ENCODE results near the gene TLE6. TPM values are rescaled to one million over a fixed set of nuclear protein-coding genes. Genes with fewer than 3 reads are reported as not detected.
"Not testable (repeated sequence)": the region's sequence is repeated elsewhere in the genome, so short reads cannot be mapped to it uniquely, and the experiment has no call there.

TLE6 gene
- total RNA-seq, 1 experiment from 2014 or later = 3.2 TPM

- no peak for DNase-seq (ENCODE audit: low read depth, low spot score)
- in situ Hi-C loops (cut with HindIII; ENCODE audit: low pct_unique_long_range_greater_than_20kb, low sequenced_read_pairs) = no loop called here
Observed at GRCh38 chr19:3034656-3035541, 57.5 kb downstream of the TLE6 start.

- in situ Hi-C loops (cut with HindIII; ENCODE audit: low pct_unique_long_range_greater_than_20kb, low sequenced_read_pairs) = no loop called here
- peak; percentile 99 for DNase-seq (ENCODE audit: low read depth, low spot score)
Observed at GRCh38 chr19:3035542-3036118, 58.3 kb downstream of the TLE6 start.

DNA sequence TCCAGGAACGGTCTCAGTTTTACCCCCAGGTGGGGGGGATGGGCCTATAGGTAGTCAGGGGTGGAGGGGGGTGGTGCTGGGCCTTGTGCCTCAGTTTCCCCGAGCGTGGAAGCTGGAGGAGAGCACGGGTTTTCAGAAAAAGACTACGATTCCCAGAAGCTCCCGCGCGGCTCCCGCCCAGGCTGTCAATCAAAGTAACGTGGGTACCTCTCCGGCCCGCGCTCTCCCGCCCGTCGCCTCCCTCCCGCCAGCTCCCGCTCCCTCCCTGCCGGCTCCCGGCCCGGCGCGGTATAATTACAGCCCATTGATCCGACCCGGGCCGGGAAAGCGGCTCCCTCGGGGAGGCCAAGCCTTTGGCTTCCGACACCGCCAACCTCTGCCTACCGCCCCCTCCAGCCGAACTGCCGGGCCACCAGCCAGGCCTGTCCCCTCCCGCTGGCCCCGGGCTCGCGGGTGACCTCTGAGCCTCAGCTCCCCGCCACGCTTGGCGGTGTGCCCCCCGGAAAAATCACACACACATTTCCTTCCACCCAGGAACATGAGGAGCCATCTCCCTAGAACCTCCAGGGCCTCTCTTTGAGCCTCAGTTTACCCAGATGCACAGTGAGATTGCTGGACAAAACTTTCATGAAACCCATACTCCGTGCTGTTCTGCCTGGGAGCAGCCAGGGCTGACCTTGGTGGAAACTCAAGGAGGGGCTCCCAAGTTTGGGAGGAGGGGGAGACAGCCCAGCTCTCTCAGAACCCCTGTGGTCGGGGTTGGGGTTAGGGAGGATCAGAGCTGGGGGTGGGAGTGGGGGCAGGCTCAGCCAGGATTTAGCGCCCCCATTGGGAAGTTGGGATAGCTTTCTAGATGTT is 59.0 kb downstream of the TLE6 start:
- in situ Hi-C loops (cut with HindIII; ENCODE audit: low pct_unique_long_range_greater_than_20kb, low sequenced_read_pairs) = no loop called here

DNA sequence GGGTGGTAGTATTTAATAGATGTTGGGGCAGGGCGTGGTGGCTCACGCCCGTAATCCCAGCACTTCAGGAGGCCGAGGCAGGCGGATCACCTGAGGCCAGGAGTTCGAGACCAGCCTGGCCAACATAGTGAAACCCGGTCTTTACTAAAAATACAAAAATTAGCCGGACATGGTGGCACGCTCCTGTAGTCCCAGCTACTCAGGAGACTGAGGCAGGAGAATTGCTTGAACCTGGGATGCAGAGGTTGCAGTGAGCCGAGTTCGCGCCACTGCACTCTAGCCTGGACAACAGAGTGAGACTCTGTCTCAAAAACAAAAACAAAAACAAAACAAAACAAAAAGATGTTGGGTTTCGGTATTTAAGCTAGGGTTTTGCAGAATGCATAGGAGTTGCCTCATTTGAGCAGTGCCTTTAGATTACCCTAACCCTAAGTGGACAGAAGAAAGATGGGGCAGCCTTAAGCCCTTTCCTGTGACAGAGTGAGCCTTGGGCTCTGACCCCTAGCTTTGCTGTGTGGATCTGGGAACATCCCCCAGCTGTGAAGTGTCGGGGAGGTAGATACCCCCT is 59.7 kb downstream of the TLE6 start:
- DNase-seq (ENCODE audit: low read depth, low spot score); in situ Hi-C loops (cut with HindIII; ENCODE audit: low pct_unique_long_range_greater_than_20kb, low sequenced_read_pairs): not testable (repeated sequence)

More for the DNA sequence above, 59.0 kb downstream of the TLE6 start:
- peak; percentile 89 for DNase-seq (ENCODE audit: low read depth, low spot score)

DNA sequence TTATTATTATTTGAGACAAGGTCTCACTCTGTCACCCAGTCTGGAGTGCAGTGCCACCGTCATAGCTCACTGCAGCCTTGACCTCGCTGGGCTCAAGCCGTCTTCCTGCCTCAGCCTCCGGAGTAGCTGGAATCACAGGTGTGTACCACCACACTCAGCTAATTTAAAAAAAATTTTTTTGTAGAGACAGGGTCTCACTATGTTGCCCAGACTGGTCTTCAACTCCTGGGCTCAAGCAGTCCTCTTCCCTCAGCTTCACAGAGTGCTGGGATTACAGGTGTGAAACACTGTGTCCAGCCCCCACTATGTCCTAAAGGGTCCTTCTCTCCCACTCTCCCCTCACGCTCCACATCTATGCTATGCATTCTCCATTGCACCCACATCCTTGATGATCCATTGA is 60.9 kb downstream of the TLE6 start:
- DNase-seq (ENCODE audit: low read depth, low spot score) = no peak
- in situ Hi-C loops (cut with HindIII; ENCODE audit: low pct_unique_long_range_greater_than_20kb, low sequenced_read_pairs) = no loop called here

DNA sequence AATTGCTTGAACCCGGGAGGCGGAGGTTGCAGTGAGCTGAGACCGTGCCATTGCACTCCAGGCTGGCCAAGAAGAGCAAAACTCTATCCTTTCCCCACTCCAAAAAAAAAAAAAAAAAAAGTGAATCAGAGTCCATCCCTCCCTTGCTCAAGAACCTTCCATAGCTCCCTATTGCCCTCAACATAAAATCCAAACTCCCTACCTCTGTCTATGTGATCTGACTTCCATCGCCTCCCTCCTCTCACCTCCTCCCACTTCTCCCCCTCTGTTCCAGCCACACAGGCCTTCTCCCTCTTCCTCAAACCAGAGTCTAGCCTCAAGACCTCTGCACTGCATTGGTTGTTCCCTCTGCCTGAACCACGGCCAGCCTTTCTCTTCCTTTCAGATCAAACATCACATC is 61.8 kb downstream of the TLE6 start:
- no peak for DNase-seq (ENCODE audit: low read depth, low spot score)
- in situ Hi-C loops (cut with HindIII; ENCODE audit: low pct_unique_long_range_greater_than_20kb, low sequenced_read_pairs) = no loop called here

DNA sequence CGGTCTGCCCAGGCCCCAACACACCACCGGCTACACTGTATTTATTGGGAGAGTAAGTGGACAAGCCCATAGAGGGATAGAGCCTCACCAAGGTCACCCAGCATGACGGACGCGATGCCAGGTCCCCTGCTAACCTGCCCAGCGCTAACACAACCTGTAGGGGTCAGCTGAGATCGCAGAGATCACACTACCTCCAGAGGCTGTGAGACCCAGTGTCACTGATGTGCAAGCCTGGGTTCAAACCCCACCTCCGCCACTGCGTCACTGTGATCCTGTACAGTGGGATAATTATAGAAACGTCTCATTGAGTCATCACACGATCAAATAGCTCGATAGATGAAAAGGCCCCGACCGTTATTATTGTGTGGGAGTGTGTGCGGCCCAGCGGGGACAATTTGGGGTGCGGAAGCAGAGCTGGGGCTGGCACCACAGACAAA is 62.3 kb downstream of the TLE6 start:
- no peak for DNase-seq (ENCODE audit: low read depth, low spot score)
- in situ Hi-C loops (cut with HindIII; ENCODE audit: low pct_unique_long_range_greater_than_20kb, low sequenced_read_pairs) = no loop called here

GRCh38 chr19:3041327-3041726 is 64.0 kb downstream of the TLE6 start:
- in situ Hi-C loops (cut with HindIII; ENCODE audit: low pct_unique_long_range_greater_than_20kb, low sequenced_read_pairs) = no loop called here
- no peak for DNase-seq (ENCODE audit: low read depth, low spot score)

- no peak for DNase-seq (ENCODE audit: low read depth, low spot score)
- in situ Hi-C loops (cut with HindIII; ENCODE audit: low pct_unique_long_range_greater_than_20kb, low sequenced_read_pairs) = no loop called here
Observed at GRCh38 chr19:3041761-3042620, 64.6 kb downstream of the TLE6 start.

DNA sequence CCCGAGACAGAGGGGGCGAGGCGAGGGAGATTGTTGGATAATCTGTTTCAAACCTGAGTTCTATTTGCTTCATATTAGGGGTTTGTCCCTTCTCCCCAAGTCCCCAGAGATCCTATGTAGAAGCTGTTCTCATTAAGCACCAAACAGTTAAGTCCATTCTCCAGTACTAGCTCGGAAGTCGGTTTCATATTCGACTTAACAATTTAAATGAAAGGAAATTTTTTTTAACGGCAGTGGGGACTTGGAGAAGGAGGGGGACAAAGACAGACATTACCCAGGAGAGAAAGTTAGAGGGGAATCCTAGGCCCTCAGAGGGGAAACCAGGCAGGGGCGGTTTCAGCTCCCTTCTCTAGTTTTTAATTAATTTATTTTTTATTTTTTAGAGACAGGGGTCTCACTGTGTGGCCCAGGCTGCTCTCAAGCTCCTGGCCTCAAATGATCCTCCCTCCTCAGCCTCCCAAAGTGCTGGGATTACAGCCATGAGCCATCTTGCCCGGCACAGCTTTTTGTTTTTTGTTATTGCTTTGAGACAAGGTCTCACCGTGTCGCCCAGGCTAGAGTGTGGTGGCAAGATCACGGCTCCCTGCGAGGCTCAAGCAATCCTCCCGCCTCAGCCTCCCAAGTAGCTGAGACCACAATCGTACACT is 65.4 kb downstream of the TLE6 start:
- DNase-seq (ENCODE audit: low read depth, low spot score) = no peak
- in situ Hi-C loops (cut with HindIII; ENCODE audit: low pct_unique_long_range_greater_than_20kb, low sequenced_read_pairs) = no loop called here

Other genes with a start within 250 kb of the TLE6 start
- 42.1 and 48.6 TPM in 2 replicates for gene SLC39A3, start 237.5 kb upstream of the TLE6 start, total RNA-seq (2014; rRNA removed; shearing (Covaris generic))
- 35.1 and 44.2 TPM in 2 replicates for gene SGTA, start 194.3 kb upstream of the TLE6 start, total RNA-seq (2014; rRNA removed; shearing (Covaris generic))
- gene THOP1, start 192.1 kb upstream of the TLE6 start, total RNA-seq (2014; rRNA removed; shearing (Covaris generic)) = 124 and 131 TPM in 2 replicates
- 0.92 and 1.9 TPM in 2 replicates for gene ZNF554, start 157.7 kb upstream of the TLE6 start, total RNA-seq (2014; rRNA removed; shearing (Covaris generic))
- gene ZNF555, start 136.1 kb upstream of the TLE6 start, total RNA-seq (2014; rRNA removed; shearing (Covaris generic)) = 4.5 and 4.9 TPM in 2 replicates
- gene ZNF556, start 110.2 kb upstream of the TLE6 start, total RNA-seq (2014; rRNA removed; shearing (Covaris generic)) = 0.05 TPM in 1 of 2 replicates, not detected in the other
- gene ZNF57, start 76.6 kb upstream of the TLE6 start, total RNA-seq (2014; rRNA removed; shearing (Covaris generic)) = 4.1 and 6.6 TPM in 2 replicates
- 2.3 and 3.5 TPM in 2 replicates for gene ZNF77, start 32.6 kb upstream of the TLE6 start, total RNA-seq (2014; rRNA removed; shearing (Covaris generic))
- 2.2 and 6.1 TPM in 2 replicates for gene TLE2, start 51.7 kb downstream of the TLE6 start, total RNA-seq (2014; rRNA removed; shearing (Covaris generic))
- 169 and 172 TPM in 2 replicates for gene TLE5, start 84.9 kb downstream of the TLE6 start, total RNA-seq (2014; rRNA removed; shearing (Covaris generic))
- 22.0 and 22.7 TPM in 2 replicates for gene GNA11, start 116.8 kb downstream of the TLE6 start, total RNA-seq (2014; rRNA removed; shearing (Covaris generic))
- not detected in 2 replicates for gene GNA15, start 158.5 kb downstream of the TLE6 start, total RNA-seq (2014; rRNA removed; shearing (Covaris generic))
- gene S1PR4, start 201.2 kb downstream of the TLE6 start, total RNA-seq (2014; rRNA removed; shearing (Covaris generic)) = 0.24 TPM in 1 of 2 replicates, not detected in the other
- 62.2 and 65.3 TPM in 2 replicates for gene NCLN, start 208.4 kb downstream of the TLE6 start, total RNA-seq (2014; rRNA removed; shearing (Covaris generic))
- not detected in 2 replicates for gene CELF5, start 247.1 kb downstream of the TLE6 start, total RNA-seq (2014; rRNA removed; shearing (Covaris generic))

Measured in SK-MEL-5 (cell line).